GM12874 (cell line): Measurements from ENCODE around the gene SFT2D1.

Experiments used
- CTCF ChIP-seq: IDR thresholded peaks from 2 replicates; pipeline ENCODE4 v1.5.1; 2011; ENCODE audit warnings: low read depth, mild to moderate bottlenecking, control low read depth, low read length, moderate library complexity; ENCODE audit not compliant: insufficient read depth

Gene SFT2D1

GRCh38 chr6:166297606-166298005, 44.7 kb downstream of the SFT2D1 start:
- no peak for TF ChIP-seq CTCF

- TF ChIP-seq CTCF, result no peak
These were observed 46.1 kb downstream of the SFT2D1 start for GRCh38 chr6:166296035-166296883.

- TF ChIP-seq CTCF, result no peak
These were observed 48.4 kb downstream of the SFT2D1 start for GRCh38 chr6:166293731-166294584.

- TF ChIP-seq CTCF, result no peak
These were observed 52.9 kb downstream of the SFT2D1 start for GRCh38 chr6:166289207-166290060.

GRCh38 chr6:166286839-166287271, 55.5 kb downstream of the SFT2D1 start:
- TF ChIP-seq CTCF, result no peak

- TF ChIP-seq CTCF, result no peak
These were observed 57.1 kb downstream of the SFT2D1 start for GRCh38 chr6:166285233-166285632.
